Gastrocnemius medialis (tissue), 4 donors: ENCODE results near the gene ALPL. TPM values are rescaled to one million over a fixed set of nuclear protein-coding genes. Genes with fewer than 3 reads are reported as not detected.

Experiments used
- ATAC-seq, 2 donors: fragments of 150-250 bp; one replicate each; pipeline ENCODE4 v1.9.1; 2016
- DNase-seq, 2 donors: peaks; one replicate each; pipeline ENCODE4 v3.0.0-alpha.2; 2019
- H3K27ac ChIP-seq, 4 donors: fragments of 200-600 bp; sonication (generic); 1 replicate in 1 of 4; 2 replicates in 3 of 4; pipeline ENCODE4 v1.5.1; 2016 to 2018; ENCODE audit warnings: mild to moderate bottlenecking in 2 of 4, moderate library complexity in 1 of 4
- H3K27me3 ChIP-seq, 3 donors: fragments of 200-600 bp; sonication (generic) in 2 of 3; 1 replicate in 1 of 3; 2 replicates in 2 of 3; pipeline versions ENCODE4 v1.5.1 to v1.6.0; 2016 to 2019; ENCODE audit warnings: mild to moderate bottlenecking in 1 of 3, moderate library complexity in 1 of 3
- H3K36me3 ChIP-seq, 2 donors: fragments of 200-600 bp; sonication (generic) in 1 of 2; one replicate each; pipeline ENCODE4 v1.5.1; 2017 to 2018
- H3K4me1 ChIP-seq, 2 donors: fragments of 200-600 bp; sonication (generic) in 1 of 2; one replicate each; pipeline ENCODE4 v1.5.1; 2016 to 2017; ENCODE audit warnings: mild to moderate bottlenecking in 2 of 2
- H3K4me3 ChIP-seq, 4 donors: fragments of 200-600 bp; sonication (generic) in 3 of 4; 1 replicate in 1 of 4; 2 replicates in 3 of 4; pipeline ENCODE4 v1.5.1; 2016 to 2019; ENCODE audit warnings: mild to moderate bottlenecking in 2 of 4
- H3K9me3 ChIP-seq, 3 donors: fragments of 200-600 bp; sonication (generic) in 2 of 3; 1 replicate in 1 of 3; 2 replicates in 2 of 3; pipeline ENCODE4 v1.5.1; 2016 to 2019
- POLR2A ChIP-seq, 2 donors: fragments of 450-650 bp; IDR thresholded peaks; one replicate each; pipeline ENCODE4 v1.6.1; 2017; ENCODE audit warnings: antibody characterized with exemption in 2 of 2, mild to moderate bottlenecking in 2 of 2, moderate library complexity in 2 of 2
- in situ Hi-C, 4 donors: fragments of 200-750 bp; cut with MboI; loops; one replicate each; pipeline versions ENCODE4 v1.15.0 to v1.8.0; 2017; ENCODE audit warnings: low sequenced_read_pairs in 4 of 4
- intact Hi-C: fragments of 100-400 bp; cut with DNase I; formaldehyde crosslinking; loops from one replicate; pipeline ENCODE4 v1.15.1; 2023; ENCODE audit warnings: low total_unique reads
- total RNA-seq, 4 donors: library from RNA; depleted of rRNA; stranded (reverse); fragments of >200 nt; gene quantifications; one replicate each; pipeline versions ENCODE4 v1.1.0 to v1.2.3, GENCODE V29; 2016
- TF ChIP-seq, protein P1 (sequence below), 5 experiments: fragments of 450-650 bp in 3 of 5; fragments of 200-600 bp in 2 of 5; sonication (generic) in 2 of 5; IDR thresholded peaks in 4 of 5; conservative IDR thresholded peaks in 1 of 5; 1 replicate in 4 of 5; 2 replicates in 1 of 5; pipeline ENCODE4 v1.5.1; 2016 to 2019; ENCODE audit warnings: antibody characterized with exemption in 5 of 5, mild to moderate bottlenecking in 3 of 5, moderate library complexity in 3 of 5

ALPL gene
- total RNA-seq, 4 donors from 2014 or later: 0.90 to 3.6 (median 2.2) TPM

DNA sequence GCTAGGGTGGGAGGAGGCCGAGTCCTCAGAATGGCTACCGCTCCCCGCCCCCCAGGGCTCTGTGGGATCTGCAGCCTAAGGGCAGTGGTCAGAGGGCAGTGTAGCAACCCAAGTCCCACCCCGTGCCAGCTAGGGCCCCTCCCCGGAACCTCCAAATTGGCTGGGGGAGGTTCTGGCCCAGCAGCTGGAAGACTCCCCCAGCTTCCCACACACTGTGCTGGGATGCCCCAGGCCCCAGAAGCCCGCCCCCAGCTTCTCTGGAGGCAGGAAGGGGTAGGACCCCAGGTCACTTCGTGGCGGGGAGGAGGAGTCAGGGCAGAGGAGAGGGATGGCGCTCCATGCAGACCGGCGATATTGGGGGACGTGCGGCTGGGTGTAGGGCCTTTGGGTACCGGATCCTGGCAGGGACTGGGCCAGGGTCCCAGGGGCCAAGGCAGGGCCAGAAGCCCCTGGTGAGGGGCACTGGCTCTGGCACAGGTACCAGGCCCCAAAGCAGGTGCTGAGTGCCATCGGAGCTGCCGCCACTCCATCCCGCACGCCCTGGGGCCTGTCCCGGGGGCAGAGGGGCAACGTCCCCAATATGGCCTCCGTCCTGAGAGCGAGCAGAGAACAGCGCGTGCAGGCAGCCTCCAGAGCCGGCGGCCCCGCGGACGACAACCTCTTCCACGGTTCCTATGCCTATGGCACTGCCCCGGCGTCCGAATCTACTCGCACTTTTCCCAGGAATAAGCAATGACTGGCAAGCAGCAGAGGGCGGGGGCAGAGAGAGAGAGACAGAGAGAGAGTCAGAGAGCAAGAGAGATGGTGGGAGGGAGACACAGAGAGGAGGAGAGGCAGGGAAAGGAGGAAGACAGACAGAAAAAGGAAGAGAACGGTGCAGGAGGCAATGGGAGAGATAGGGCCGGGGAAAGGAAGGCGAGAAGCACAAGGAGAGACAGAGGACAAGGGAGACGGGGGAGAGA, 94.2 kb downstream of the ALPL start:
- Histone ChIP-seq H3K36me3 (no peaks in the 10 kb centered on the region), H3K4me3 (no peak overlapping the region), H3K27ac (no peak overlapping the region), H3K27me3 (no peaks in the 10 kb centered on the region), H3K9me3 (no peaks in the 10 kb centered on the region), H3K4me1 (no peaks in the 10 kb centered on the region)
- no peak for TF ChIP-seq POLR2A (IDR thresholded peaks at IDR 0.05)
- TF ChIP-seq, protein P1, sequence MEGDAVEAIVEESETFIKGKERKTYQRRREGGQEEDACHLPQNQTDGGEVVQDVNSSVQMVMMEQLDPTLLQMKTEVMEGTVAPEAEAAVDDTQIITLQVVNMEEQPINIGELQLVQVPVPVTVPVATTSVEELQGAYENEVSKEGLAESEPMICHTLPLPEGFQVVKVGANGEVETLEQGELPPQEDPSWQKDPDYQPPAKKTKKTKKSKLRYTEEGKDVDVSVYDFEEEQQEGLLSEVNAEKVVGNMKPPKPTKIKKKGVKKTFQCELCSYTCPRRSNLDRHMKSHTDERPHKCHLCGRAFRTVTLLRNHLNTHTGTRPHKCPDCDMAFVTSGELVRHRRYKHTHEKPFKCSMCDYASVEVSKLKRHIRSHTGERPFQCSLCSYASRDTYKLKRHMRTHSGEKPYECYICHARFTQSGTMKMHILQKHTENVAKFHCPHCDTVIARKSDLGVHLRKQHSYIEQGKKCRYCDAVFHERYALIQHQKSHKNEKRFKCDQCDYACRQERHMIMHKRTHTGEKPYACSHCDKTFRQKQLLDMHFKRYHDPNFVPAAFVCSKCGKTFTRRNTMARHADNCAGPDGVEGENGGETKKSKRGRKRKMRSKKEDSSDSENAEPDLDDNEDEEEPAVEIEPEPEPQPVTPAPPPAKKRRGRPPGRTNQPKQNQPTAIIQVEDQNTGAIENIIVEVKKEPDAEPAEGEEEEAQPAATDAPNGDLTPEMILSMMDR (IDR thresholded peaks at IDR 0.05 in 4 of 5, conservative IDR thresholded peaks at IDR 0.05 in 1 of 5): no peak
- ATAC-seq: no peak
- intact Hi-C loops (no loop called here), in situ Hi-C loops (no loop called here)
- no peak for DNase-seq

DNA sequence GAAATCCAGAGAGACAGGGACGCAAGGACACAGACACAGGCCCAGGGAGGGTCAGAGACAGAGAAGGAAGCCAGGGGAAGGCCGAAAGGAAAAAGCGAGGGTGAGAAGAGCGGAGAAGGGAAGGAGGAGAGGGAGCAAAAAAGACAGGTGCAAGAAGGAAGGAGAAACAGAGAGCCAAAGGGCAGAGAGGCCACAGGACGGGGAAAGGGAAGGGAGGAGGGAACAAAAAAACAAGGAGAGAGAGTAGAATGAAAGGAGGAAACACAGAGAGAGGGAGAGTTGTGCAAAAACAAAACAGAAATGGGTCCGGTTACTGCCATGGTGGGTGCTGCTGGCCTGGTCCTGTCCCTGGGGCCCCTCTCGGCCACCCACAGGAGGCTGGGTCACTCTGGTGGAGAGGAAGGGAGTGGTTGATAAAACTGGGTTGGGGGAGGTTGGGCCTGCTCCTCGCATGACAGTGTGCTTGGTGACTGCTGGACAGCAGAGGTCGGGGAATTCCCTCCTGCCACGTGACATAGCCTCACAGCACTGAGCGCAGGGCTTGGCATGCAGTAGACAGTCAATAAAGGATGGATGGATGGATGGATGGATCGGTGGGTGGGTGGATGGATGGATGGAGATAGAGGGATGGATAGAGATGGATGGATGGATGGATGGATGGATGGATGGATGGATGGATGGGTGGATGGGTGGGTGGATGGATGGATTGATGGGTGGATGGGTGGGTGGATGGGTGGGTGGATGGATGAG, 95.2 kb downstream of the ALPL start:
- H3K4me3 ChIP-seq: no peak overlapping the region
- TF ChIP-seq, protein P1 (IDR thresholded peaks at IDR 0.05 in 4 of 5, conservative IDR thresholded peaks at IDR 0.05 in 1 of 5): no peak
- no peak for TF ChIP-seq POLR2A (IDR thresholded peaks at IDR 0.05)
- intact Hi-C loops: no loop called here
- no peaks in the 10 kb centered on the region for H3K36me3 ChIP-seq
- DNase-seq (no peak), ATAC-seq (no peak)
- H3K27me3 ChIP-seq: no peaks in the 10 kb centered on the region
- no peaks in the 10 kb centered on the region for H3K4me1 ChIP-seq
- in situ Hi-C loops: no loop called here
- H3K27ac ChIP-seq: no peak overlapping the region
- H3K9me3 ChIP-seq: no peaks in the 10 kb centered on the region

DNA sequence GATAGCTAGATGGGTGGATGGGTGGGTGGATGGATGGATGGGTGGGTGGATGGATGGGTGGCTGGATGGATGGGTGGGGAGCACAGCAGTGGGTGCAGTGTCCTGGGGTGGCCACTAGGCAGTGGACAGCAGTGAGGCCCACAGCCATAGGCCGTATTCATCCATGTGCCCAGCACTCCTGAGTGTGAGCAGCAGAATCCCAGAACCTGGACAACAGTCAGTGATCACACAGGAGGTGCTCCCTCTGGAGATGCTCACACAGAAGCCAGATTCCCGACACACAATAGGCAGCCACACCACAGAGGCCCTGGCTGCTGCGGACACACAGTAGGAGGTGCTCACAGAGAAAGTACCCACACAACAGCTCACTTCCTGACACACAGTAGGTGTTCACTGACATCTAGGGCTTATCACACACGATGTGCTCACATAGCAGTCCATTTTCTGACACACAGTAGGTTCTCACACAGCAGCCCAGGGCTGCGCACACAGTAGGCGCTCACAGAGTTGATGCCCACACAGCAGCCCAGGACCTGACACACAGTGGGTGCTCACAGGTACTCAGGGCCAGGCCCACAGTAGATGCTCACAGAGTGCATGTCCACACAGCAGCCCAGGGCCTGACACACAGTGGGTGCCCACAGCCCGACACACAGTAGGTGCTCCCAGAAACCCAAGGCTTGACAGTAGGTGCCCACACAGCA, 95.9 kb downstream of the ALPL start:
- no peaks in the 10 kb centered on the region for H3K27me3 ChIP-seq
- in situ Hi-C loops: no loop called here

DNA sequence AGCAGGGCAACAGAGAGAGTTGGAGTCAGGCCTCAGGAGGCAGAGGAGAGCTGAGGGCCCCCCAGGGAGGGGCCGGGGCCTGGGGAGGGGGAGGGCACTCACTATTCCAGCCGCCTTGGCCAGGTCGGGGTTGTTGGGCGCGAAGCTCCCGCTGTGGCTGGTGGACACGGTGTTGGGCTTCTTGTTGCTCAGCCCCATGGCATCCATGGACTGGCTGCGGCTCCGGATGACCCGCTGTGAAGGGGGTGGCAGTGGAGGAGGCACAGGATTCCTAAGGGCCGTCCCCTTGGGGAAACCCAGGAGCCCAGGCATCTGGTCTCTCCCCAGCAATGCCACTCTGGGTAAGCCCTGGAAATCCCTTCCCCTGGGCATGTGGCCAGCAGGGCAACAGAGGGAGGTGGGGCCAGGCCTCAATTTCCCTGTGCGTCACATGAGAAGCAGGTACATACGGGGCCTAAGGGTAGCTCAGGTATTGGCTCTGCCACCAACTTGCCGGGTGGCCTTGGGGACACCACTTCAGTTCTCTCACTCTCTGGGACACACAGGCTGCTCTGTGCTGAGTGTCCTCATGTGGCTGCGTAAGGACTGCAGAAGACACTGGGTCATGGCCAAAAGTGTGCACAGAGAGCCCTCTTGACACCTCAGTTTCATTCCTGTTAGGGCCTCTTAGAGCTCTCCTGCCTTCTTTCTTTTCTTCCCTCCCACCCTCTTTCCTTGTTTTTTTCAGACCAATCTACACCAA, 96.9 kb downstream of the ALPL start:
- no peak for TF ChIP-seq POLR2A (IDR thresholded peaks at IDR 0.05)
- Histone ChIP-seq H3K9me3 (no peaks in the 10 kb centered on the region), H3K27me3 (no peaks in the 10 kb centered on the region), H3K27ac (no peak overlapping the region), H3K36me3 (no peaks in the 10 kb centered on the region), H3K4me1 (no peaks in the 10 kb centered on the region), H3K4me3 (no peak overlapping the region)
- intact Hi-C loops (no loop called here), in situ Hi-C loops (no loop called here)
- DNase-seq (no peak), ATAC-seq (no peak)

More for the DNA sequence above, 95.9 kb downstream of the ALPL start:
- intact Hi-C loops: no loop called here
- TF ChIP-seq, protein P1 (IDR thresholded peaks at IDR 0.05 in 4 of 5, conservative IDR thresholded peaks at IDR 0.05 in 1 of 5): no peak
- TF ChIP-seq POLR2A (IDR thresholded peaks at IDR 0.05): no peak
- no peak overlapping the region for H3K4me3 ChIP-seq
- H3K27ac ChIP-seq: no peak overlapping the region
- DNase-seq: no peak
- H3K9me3 ChIP-seq: no peaks in the 10 kb centered on the region
- no peaks in the 10 kb centered on the region for H3K36me3 ChIP-seq
- H3K4me1 ChIP-seq: no peaks in the 10 kb centered on the region
- ATAC-seq: no peak
